Adrenal gland (tissue), 5 donors: ENCODE measurements around the gene PHF24.

Source experiments
- CTCF ChIP-seq, 6 experiments: fragments of 450-650 bp in 4 of 6; fragments of 200-600 bp in 2 of 6; sonication (generic) in 1 of 6; IDR thresholded peaks; 1 replicate in 5 of 6; 2 replicates in 1 of 6; pipeline versions ENCODE4 v1.5.1 to v1.8.0; 2016 to 2021; ENCODE audit warnings: antibody characterized with exemption in 6 of 6, mild to moderate bottlenecking in 2 of 6, moderate library complexity in 1 of 6
- POLR2A ChIP-seq, 2 donors: fragments of 450-650 bp; IDR thresholded peaks; one replicate each; pipeline ENCODE4 v1.6.1; 2017; ENCODE audit warnings: antibody characterized with exemption in 2 of 2, mild to moderate bottlenecking in 2 of 2, moderate library complexity in 1 of 2
- donor health status: DM: no; HTN: no; CAD: no.

- TF ChIP-seq POLR2A (IDR thresholded peaks at IDR 0.05) (no peak), CTCF (IDR thresholded peaks at IDR 0.05) (no peak)
These were observed 13.2 kb downstream of the PHF24 start for GRCh38 chr9:34971146-34971811.
